Adrenal gland (tissue), 19 donors: ENCODE measurements around the gene GPRIN3. TPM values are rescaled to one million over a fixed set of nuclear protein-coding genes. Genes with fewer than 3 reads are reported as not detected.
A peak's percentile ranks its signal among the peaks of the same experiment; 100 is the strongest.

Experiments
- DNase-seq, 7 donors: peaks; one replicate each; pipeline ENCODE4 v3.0.0-alpha.2; 2019 to 2020
- H3K27ac ChIP-seq, 5 donors: fragments of 200-600 bp; sonication (generic) in 4 of 5; 1 replicate in 3 of 5; 2 replicates in 2 of 5; pipeline versions ENCODE4 v1.5.1 to v1.8.0; 2016 to 2020; ENCODE audit warnings: mild to moderate bottlenecking in 1 of 5
- H3K27me3 ChIP-seq: fragments of 200-600 bp; 2 replicates; pipeline ENCODE4 v1.8.0; 2021
- H3K36me3 ChIP-seq, 2 donors: fragments of 200-600 bp; replicated peaks in 1 of 2; 1 replicate in 1 of 2; 2 replicates in 1 of 2; pipeline versions ENCODE4 v1.5.1 to v1.8.0; 2018 to 2022
- H3K4me1 ChIP-seq, 2 donors: fragments of 200-600 bp; replicated peaks in 1 of 2; 1 replicate in 1 of 2; 2 replicates in 1 of 2; pipeline versions ENCODE4 v1.5.1 to v1.8.0; 2018 to 2021
- H3K4me3 ChIP-seq, 4 donors: fragments of 200-600 bp; sonication (generic) in 3 of 4; one replicate each; pipeline ENCODE4 v1.5.1; 2016 to 2018
- H3K9me3 ChIP-seq, 3 donors: fragments of 200-600 bp; sonication (generic) in 1 of 3; replicated peaks in 1 of 3; 1 replicate in 2 of 3; 2 replicates in 1 of 3; pipeline versions ENCODE4 v1.5.1 to v1.8.0; 2016 to 2021
- CTCF ChIP-seq, 6 experiments: fragments of 450-650 bp in 4 of 6; fragments of 200-600 bp in 2 of 6; sonication (generic) in 1 of 6; IDR thresholded peaks; 1 replicate in 5 of 6; 2 replicates in 1 of 6; pipeline versions ENCODE4 v1.5.1 to v1.8.0; 2016 to 2021; ENCODE audit warnings: antibody characterized with exemption in 6 of 6, mild to moderate bottlenecking in 2 of 6, moderate library complexity in 1 of 6
- POLR2A ChIP-seq, 2 donors: fragments of 450-650 bp; IDR thresholded peaks; one replicate each; pipeline ENCODE4 v1.6.1; 2017; ENCODE audit warnings: antibody characterized with exemption in 2 of 2, mild to moderate bottlenecking in 2 of 2, moderate library complexity in 1 of 2
- WGBS, 4 donors: extraction: QIAGEN DNeasy Blood & Tissue Kit in 2 of 4; methylation state at CpG; one replicate each; pipeline versions ENCODE4 v1.1.5 to v1.1.7; 2013 to 2017; 5-methylcytosine and 5-hydroxymethylcytosine counted together
- intact Hi-C, 2 donors: fragments of 100-400 bp; cut with DNase I; formaldehyde crosslinking; loops; one replicate each; pipeline versions ENCODE4 v1.14.1 to v1.15.0; 2022 to 2023
- long read RNA-seq, 10 donors: library from polyadenylated mRNA in 3 of 10; unstranded in 2 of 10; stranded (forward) in 1 of 10; transcript quantifications; one replicate each; pipeline ENCODE4 v2.0.0 and lab custom pipeline, GENCODE V29; 2021 to 2026
- polyA plus RNA-seq, 3 donors: library from polyadenylated mRNA; stranded (reverse); fragments of 200-250 nt in 2 of 3; fragments of 350-450 nt in 1 of 3; fragmentation: Illumina TruSeq in 1 of 3; extraction: RNeasy Lipid Tissue Mini Kit (QIAGEN cat#74804) in 1 of 3; gene quantifications; one replicate each; pipeline ENCODE4 v1.2.3, GENCODE V29; 2013 to 2014
- total RNA-seq, 9 donors: library from RNA; depleted of rRNA in 4 of 9; stranded (reverse); fragments of >200 nt in 4 of 9; fragments of 120-200 nt in 1 of 9; fragmentation: NEBNext Ultra II Directional in 1 of 9; extraction: Animal tissue kit (Norgen Biotek cat#: 25700) in 1 of 9; gene quantifications; one replicate each; pipeline versions ENCODE4 v1.1.0 to v1.2.4, GENCODE V29; 2013 to 2023
- donor health status: healthy with polysubstance abuse.
- donor health status: Bipolar disorder and iron deficiency.
- donor health status: DM: yes; HTN: yes; CAD: no.
- donor health status: DM: no; HTN: no; CAD: no.
- donor health status: DM: no; HTN: no; CAD: no.
- donor health status: DM: yes; HTN: yes; CAD: no.

The GPRIN3 gene
- total RNA-seq (1 to 10 TPM in 8 of 9 donors, under 1 TPM in 1; 0.67 to 4.6 (median 2.6) TPM), polyA plus RNA-seq (under 1 TPM; 0.47 to 0.82 (median 0.80) TPM)
- long read RNA-seq, donor 1, result 0 reads
- long read RNA-seq, donor 2, result 0 reads
- long read RNA-seq, donor 3, result 0 reads
- long read RNA-seq, donor 4, full-length matches to known transcripts, result 1 of 2 reads
- long read RNA-seq, donor 4, partial matches to known transcripts, result 0 of 2 reads
- long read RNA-seq, donor 4, other reads (novel, unspliced or antisense), result 1 of 2 reads
- long read RNA-seq, donor 5, full-length matches to known transcripts, result 1 of 2 reads
- long read RNA-seq, donor 5, partial matches to known transcripts, result 0 of 2 reads
- long read RNA-seq, donor 5, other reads (novel, unspliced or antisense), result 1 of 2 reads
- long read RNA-seq, donor 6, result 0 reads
- long read RNA-seq, donor 7, result 0 reads
- long read RNA-seq, donor 8, result 0 reads
- long read RNA-seq, donor 9, result 0 reads
- long read RNA-seq, donor 10, result 0 reads

- Histone ChIP-seq H3K9me3 (no peaks in the 10 kb centered on the region), H3K4me3 (peak within 1 kb of the TSS in 2 of 4 donors; percentile 18 to 73), H3K27ac (peak within 1 kb of the TSS in 2 of 5 donors; percentile 68 to 72), H3K27me3 (no peaks in the 10 kb centered on the region), H3K36me3 (no peaks in the 10 kb centered on the region), H3K4me1 (peaks cover 0 to 6% of the 10 kb centered on the region in 2 donors)
- peak; percentile 27 to 55 (median 43) for DNase-seq
- intact Hi-C loops, result no loop called here
- TF ChIP-seq POLR2A (IDR thresholded peaks at IDR 0.05), result peak in 1 of 2 donors; percentile 26
- peak in 1 of 6 experiments; percentile 10 for TF ChIP-seq CTCF (IDR thresholded peaks at IDR 0.05)
- 0 to 1% (median 1%) methylated on average over 1 to 67 of the region's 67 CpGs for WGBS, 4 donors
Measured at GRCh38 chr4:89307446-89308160, at the start of gene GPRIN3. Gene GPRIN3, minus strand, starts transcription at chr4:89307800. Its CDS starts 57,690 bp downstream, at chr4:89250110.

GRCh38 chr4:89357340-89357739 is 49.7 kb upstream of the GPRIN3 start:
- DNase-seq, result no peak
- Histone ChIP-seq H3K27me3 (no peaks in the 10 kb centered on the region), H3K9me3 (no peaks in the 10 kb centered on the region), H3K36me3 (no peaks in the 10 kb centered on the region), H3K4me1 (no peaks in the 10 kb centered on the region), H3K4me3 (no peak overlapping the region), H3K27ac (no peak overlapping the region)
- 85 to 95% (median 90%) methylated on average over 3 of the region's 3 CpGs for WGBS, 4 donors
- TF ChIP-seq CTCF (IDR thresholded peaks at IDR 0.05) (no peak), POLR2A (IDR thresholded peaks at IDR 0.05) (no peak)
- intact Hi-C loops, result no loop called here

GRCh38 chr4:89356086-89356485 is 48.5 kb upstream of the GPRIN3 start:
- no peak for DNase-seq
- WGBS, 4 donors, result 71 to 90% (median 82%) methylated on average over 1 of the region's 1 CpG
- H3K27me3 ChIP-seq, result no peaks in the 10 kb centered on the region
- H3K9me3 ChIP-seq, result no peaks in the 10 kb centered on the region
- H3K36me3 ChIP-seq, result no peaks in the 10 kb centered on the region
- intact Hi-C loops, result no loop called here
- no peaks in the 10 kb centered on the region for H3K4me1 ChIP-seq
- no peak overlapping the region for H3K4me3 ChIP-seq
- TF ChIP-seq POLR2A (IDR thresholded peaks at IDR 0.05) (no peak), CTCF (IDR thresholded peaks at IDR 0.05) (no peak)
- no peak overlapping the region for H3K27ac ChIP-seq

- no peak overlapping the region for H3K4me3 ChIP-seq
- 83 to 92% (median 86%) methylated on average over 3 of the region's 3 CpGs for WGBS, 4 donors
- H3K9me3 ChIP-seq, result no peaks in the 10 kb centered on the region
- no peaks in the 10 kb centered on the region for H3K36me3 ChIP-seq
- TF ChIP-seq POLR2A (IDR thresholded peaks at IDR 0.05) (no peak), CTCF (IDR thresholded peaks at IDR 0.05) (no peak)
- H3K27me3 ChIP-seq, result no peaks in the 10 kb centered on the region
- no peaks in the 10 kb centered on the region for H3K4me1 ChIP-seq
- H3K27ac ChIP-seq, result no peak overlapping the region
- no peak for DNase-seq
- intact Hi-C loops, result no loop called here
Measured at GRCh38 chr4:89353514-89353913, 45.9 kb upstream of the GPRIN3 start.
